Neural crest cell (in vitro differentiated cells): ENCODE measurements around the gene PGF. TPM values are rescaled to one million over a fixed set of nuclear protein-coding genes. Genes with fewer than 3 reads are reported as not detected.
A peak's percentile ranks its signal among the peaks of the same experiment; 100 is the strongest.

ENCODE experiments used
- DNase-seq: peaks from one replicate; pipeline ENCODE4 v3.0.0; 2021; ENCODE audit warnings: low read depth, mixed read lengths, low spot score
- H3K27ac Mint-ChIP-seq: one replicate; pipeline ENCODE4 v1.8.0; 2021; ENCODE audit warnings: mild to moderate bottlenecking, mixed read lengths; ENCODE audit not compliant: unreplicated experiment
- H3K27me3 Mint-ChIP-seq: 2 replicates; pipeline ENCODE4 v1.8.0; 2021; ENCODE audit warnings: low read depth, mild to moderate bottlenecking, mixed read lengths
- H3K36me3 Mint-ChIP-seq: 2 replicates; pipeline ENCODE4 v1.8.0; 2021; ENCODE audit warnings: low read depth, mild to moderate bottlenecking, mixed read lengths
- H3K4me1 Mint-ChIP-seq: 2 replicates; pipeline ENCODE4 v1.8.0; 2021; ENCODE audit warnings: mixed read lengths
- H3K4me3 Mint-ChIP-seq: one replicate; pipeline ENCODE4 v1.8.0; 2021; ENCODE audit warnings: mild to moderate bottlenecking, mixed read lengths
- H3K9me3 Mint-ChIP-seq: 2 replicates; pipeline ENCODE4 v1.8.0; 2021; ENCODE audit warnings: mixed read lengths
- CTCF ChIP-seq: fragments of 200-600 bp; sonication (generic); conservative IDR thresholded peaks from 2 replicates; pipeline ENCODE4 v1.5.0; 2021; ENCODE audit warnings: antibody characterized with exemption, mild to moderate bottlenecking
- total RNA-seq: library from RNA; stranded (reverse); gene quantifications from 2 replicates; pipeline ENCODE4 v1.2.1, GENCODE V29; 2021

The PGF gene
- total RNA-seq, 1 donor from 2014 or later: 2.9 TPM

GRCh38 chr14:74976264-74977113, 21.1 kb upstream of the PGF start:
- H3K4me3 Mint-ChIP-seq: no peak overlapping the region
- DNase-seq: no peak
- H3K27ac Mint-ChIP-seq: no peak overlapping the region
- no peak for TF ChIP-seq CTCF
- H3K27me3 Mint-ChIP-seq: no peaks in the 10 kb centered on the region
- peaks cover 44% of the 10 kb centered on the region for H3K4me1 Mint-ChIP-seq
- no peaks in the 10 kb centered on the region for H3K36me3 Mint-ChIP-seq
- H3K9me3 Mint-ChIP-seq: no peaks in the 10 kb centered on the region

DNA sequence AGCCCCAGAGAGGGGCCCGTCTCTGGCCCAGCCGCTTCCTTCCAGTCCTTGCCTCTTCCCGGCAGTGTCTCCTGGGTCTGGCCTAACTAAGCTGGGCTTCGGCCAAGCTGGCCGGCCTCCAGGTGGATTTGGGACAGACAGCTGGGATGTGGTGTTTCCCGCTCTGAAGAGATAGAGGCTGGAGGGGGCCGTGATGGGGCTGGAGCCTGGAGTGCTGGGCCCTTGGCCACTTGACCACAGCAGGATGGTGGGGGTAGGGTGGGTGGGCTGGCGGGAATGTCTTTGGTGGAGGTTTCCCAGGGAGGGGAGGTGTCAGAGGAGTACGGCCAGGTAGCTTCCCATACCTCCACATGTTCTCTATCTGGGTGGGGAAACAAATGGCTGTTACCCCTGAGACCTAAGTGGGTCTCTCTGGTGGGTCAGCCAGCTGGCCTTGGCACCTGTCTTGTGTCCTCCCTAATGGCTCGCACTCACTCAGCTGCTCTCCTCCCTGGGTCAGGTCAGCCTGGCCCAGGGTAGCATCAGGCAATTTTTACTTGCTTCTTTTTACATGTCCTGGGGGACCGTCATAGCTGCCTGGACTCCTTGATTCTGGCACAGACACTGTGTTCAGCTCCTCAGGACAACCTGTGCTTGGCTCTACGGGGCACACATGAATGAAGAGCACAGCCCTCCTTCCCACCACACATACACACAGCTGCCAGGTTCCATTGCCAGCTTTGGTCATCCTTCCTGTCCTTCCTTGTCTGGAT, 19.8 kb upstream of the PGF start:
- Mint-ChIP-seq H3K36me3 (no peaks in the 10 kb centered on the region), H3K4me1 (peaks cover 34% of the 10 kb centered on the region), H3K4me3 (no peak overlapping the region), H3K27me3 (no peaks in the 10 kb centered on the region), H3K9me3 (no peaks in the 10 kb centered on the region), H3K27ac (no peak overlapping the region)
- no peak for TF ChIP-seq CTCF
- no peak for DNase-seq

- TF ChIP-seq CTCF: no peak
- no peaks in the 10 kb centered on the region for H3K9me3 Mint-ChIP-seq
- no peaks in the 10 kb centered on the region for H3K36me3 Mint-ChIP-seq
- H3K27me3 Mint-ChIP-seq: no peaks in the 10 kb centered on the region
- DNase-seq: no peak
- H3K4me3 Mint-ChIP-seq: no peak overlapping the region
- H3K27ac Mint-ChIP-seq: peak overlapping the region; percentile 13
- peaks cover 29% of the 10 kb centered on the region for H3K4me1 Mint-ChIP-seq
Measured at GRCh38 chr14:74974364-74975058, 19.1 kb upstream of the PGF start.

DNA sequence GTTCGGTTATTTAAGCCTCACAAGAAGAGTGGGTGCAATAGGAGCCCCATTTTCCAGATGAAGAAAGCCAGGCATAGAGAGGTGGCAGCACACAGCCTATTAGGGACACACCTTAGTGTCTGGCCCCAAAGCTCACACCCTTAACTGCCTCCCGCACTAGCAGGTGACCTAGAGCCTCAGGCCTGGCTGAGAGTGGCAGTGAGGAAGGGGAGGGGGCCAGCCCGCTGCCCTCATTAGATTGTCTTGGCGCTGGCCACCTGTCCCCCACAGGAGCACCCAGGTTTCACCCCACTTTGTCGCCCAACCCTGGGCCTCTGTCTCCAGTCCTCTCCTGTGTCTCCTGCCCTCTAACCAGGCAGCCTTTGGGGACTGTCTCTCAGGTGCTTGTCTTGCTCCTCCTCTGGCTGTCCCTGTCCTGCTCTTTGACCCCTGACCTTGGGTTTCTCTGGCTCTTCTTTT, 18.5 kb upstream of the PGF start:
- Mint-ChIP-seq H3K9me3 (no peaks in the 10 kb centered on the region), H3K36me3 (no peaks in the 10 kb centered on the region), H3K4me3 (no peak overlapping the region), H3K27ac (peak overlapping the region; percentile 13), H3K4me1 (peaks cover 26% of the 10 kb centered on the region), H3K27me3 (no peaks in the 10 kb centered on the region)
- DNase-seq: no peak
- no peak for TF ChIP-seq CTCF

GRCh38 chr14:74973003-74973653, 17.7 kb upstream of the PGF start:
- Mint-ChIP-seq H3K27ac (no peak overlapping the region), H3K36me3 (no peaks in the 10 kb centered on the region), H3K27me3 (no peaks in the 10 kb centered on the region), H3K4me1 (peaks cover 21% of the 10 kb centered on the region), H3K4me3 (no peak overlapping the region), H3K9me3 (no peaks in the 10 kb centered on the region)
- no peak for TF ChIP-seq CTCF
- DNase-seq: no peak
